Measurements from ENCODE around the gene RFX7. TPM values are rescaled to one million over a fixed set of nuclear protein-coding genes. Genes with fewer than 3 reads are reported as not detected.

Gene RFX7
- total and polyA plus RNA-seq, 2 of the 8 experiments (the other 6 are each of a cell fraction or from before 2014, with no cell fraction given): 10.4 to 40.9 TPM

- Histone ChIP-seq H3K27me3 (replicated peaks in 1 of 4; ENCODE audit: control insufficient read depth in 3 of 4, extremely low read depth in 1 of 4, insufficient read depth in 3 of 4, low read length in 3 of 4) (no peaks in the 10 kb centered on the region), H2BK12ac (ENCODE audit: low read depth, low read length) (no peak overlapping the region), H3K14ac (ENCODE audit: insufficient read length) (no peak overlapping the region), H2BK120ac (replicated peaks; ENCODE audit: low read depth, low read length) (no peak overlapping the region), H4K91ac (replicated peaks; ENCODE audit: insufficient read length, low read length) (no peak overlapping the region), H3K27ac (ENCODE audit: low read depth, low read length) (no peak overlapping the region), H2AK5ac (ENCODE audit: low read depth, low read length) (no peak overlapping the region), H2BK5ac (ENCODE audit: low read depth, low read length) (no peak overlapping the region), H3K9ac (replicated peaks in 1 of 4; ENCODE audit: extremely low read depth in 1 of 4, low read depth in 3 of 4, low read length in 3 of 4) (no peak overlapping the region), H3K4me2 (ENCODE audit: insufficient read depth in 1 of 2, low read depth in 2 of 2, low read length in 2 of 2) (no peak overlapping the region), H3K4ac (replicated peaks; ENCODE audit: insufficient read length, low read depth, low read length) (no peak overlapping the region), H3K79me2 (ENCODE audit: control insufficient read depth in 1 of 2, insufficient read depth in 2 of 2, low read length in 2 of 2) (no peaks in the 10 kb centered on the region), H4K20me1 (replicated peaks in 1 of 2; ENCODE audit: control insufficient read depth in 1 of 2, insufficient read depth in 2 of 2, low read length in 2 of 2) (no peaks in the 10 kb centered on the region), H3K23me2 (ENCODE audit: low read depth, low read length) (no peaks in the 10 kb centered on the region), H3K56ac (replicated peaks; ENCODE audit: insufficient read length, low read depth, low read length) (no peak overlapping the region), H4K8ac (ENCODE audit: extremely low read depth, insufficient read depth, low read length) (no peak overlapping the region), H3K79me1 (ENCODE audit: low read depth, low read length) (no peaks in the 10 kb centered on the region), H3K18ac (ENCODE audit: extremely low read depth, low read length) (no peak overlapping the region), H2AFZ (ENCODE audit: low read length) (no peak overlapping the region), H3K23ac (ENCODE audit: insufficient read length) (no peak overlapping the region), H3K36me3 (ENCODE audit: control insufficient read depth in 2 of 4, insufficient read depth in 4 of 4, low read length in 3 of 4) (no peaks in the 10 kb centered on the region), H3K4me3 (ENCODE audit: extremely low read depth in 1 of 4, insufficient read depth in 2 of 4, low read depth in 3 of 4, low read length in 4 of 4) (no peak overlapping the region), H4K5ac (ENCODE audit: insufficient read length, low read depth, low read length) (no peak overlapping the region), H2BK20ac (ENCODE audit: low read length) (no peak overlapping the region), H3K9me3 (ENCODE audit: insufficient read depth in 2 of 2, low read depth in 1 of 2, low read length in 1 of 2) (no peaks in the 10 kb centered on the region), H2BK15ac (ENCODE audit: low read length) (no peak overlapping the region), H3K4me1 (replicated peaks in 1 of 4; ENCODE audit: control insufficient read depth in 3 of 4, insufficient read depth in 4 of 4, low read length in 3 of 4) (no peaks in the 10 kb centered on the region)
- ChIA-PET CTCF (ENCODE audit: partially characterized antibody) (no interaction called here), POLR2A (ENCODE audit: partially characterized antibody) (no interaction called here)
- no peak for TF ChIP-seq SUZ12 (IDR thresholded peaks at IDR 0.05; ENCODE audit: low read length)
- DNase-seq (ENCODE audit: low read depth in 1 of 2, low spot score in 2 of 2) (no peak), FAIRE-seq (no peak)
- WGBS, 2 experiments (ENCODE audit: extremely low coverage in 1 of 2, insufficient coverage in 1 of 2, insufficient read length in 1 of 2, insufficient replicate concordance in 2 of 2, low coverage in 1 of 2, low lambda C conversion rate in 2 of 2, missing lambda C conversion rate in 1 of 2): 81% methylated on average over 5 of the region's 5 CpGs; no CpG with 5 or more reads in 1 of the 2 experiments
Observed at GRCh38 chr15:56049577-56049976, 194.1 kb downstream of the RFX7 start.

All from H1 (cell line).